ENCODE data around the gene COA5.
A peak's percentile ranks its signal among the peaks of the same experiment; 100 is the strongest.

Gene COA5

DNA sequence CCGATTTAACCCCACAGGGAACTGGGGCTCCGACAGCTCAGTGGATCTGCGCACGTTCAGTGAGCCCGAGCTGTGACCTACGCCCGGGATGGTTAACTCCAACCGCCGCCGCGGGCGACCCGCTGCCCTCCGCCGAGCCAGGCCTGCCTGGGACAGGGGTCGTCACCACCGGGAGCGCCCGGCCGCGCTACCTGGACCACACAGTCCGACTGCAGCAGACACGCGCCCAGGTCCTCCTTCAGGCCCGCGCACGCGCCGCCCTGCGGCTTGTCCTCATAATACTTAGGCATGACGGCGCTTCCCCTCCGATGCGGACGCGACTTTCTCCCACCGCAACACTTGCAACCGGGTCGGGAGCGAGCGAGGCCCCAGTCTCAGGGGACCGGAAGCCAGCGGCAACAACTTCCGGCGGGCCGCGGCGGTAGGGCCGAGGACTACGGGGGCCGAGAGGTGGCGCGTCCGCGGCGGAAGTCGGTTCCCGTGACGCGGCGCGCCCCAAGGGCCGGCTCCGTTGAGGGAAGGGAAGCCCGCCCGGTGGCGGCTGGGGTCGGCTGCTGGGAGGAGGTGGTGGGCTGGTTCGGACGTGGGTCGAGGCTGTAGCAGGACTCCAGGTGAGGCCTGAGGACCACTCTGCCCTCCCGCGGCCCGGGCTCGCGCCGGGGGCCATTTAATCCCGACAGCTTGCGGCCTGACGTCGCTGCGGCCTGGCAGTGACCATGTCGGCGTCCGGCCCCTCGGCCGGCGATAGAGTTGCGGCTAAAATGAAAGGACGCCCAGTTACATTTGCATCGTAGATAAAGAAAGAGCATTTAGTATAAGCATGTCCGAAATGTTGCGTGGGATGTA lies at the start of gene COA5, which contains the start of gene UNC50:
Gene COA5, minus strand, starts transcription at position 397 of the 846 bp plus-strand sequence. Its CDS starts 107 bp downstream, at position 290.
Gene UNC50, plus strand, starts transcription at position 474 of the 846 bp plus-strand sequence. CDS start 1,171 bp downstream, outside the sequence.
- DNase-seq: peak; percentile 91

DNA sequence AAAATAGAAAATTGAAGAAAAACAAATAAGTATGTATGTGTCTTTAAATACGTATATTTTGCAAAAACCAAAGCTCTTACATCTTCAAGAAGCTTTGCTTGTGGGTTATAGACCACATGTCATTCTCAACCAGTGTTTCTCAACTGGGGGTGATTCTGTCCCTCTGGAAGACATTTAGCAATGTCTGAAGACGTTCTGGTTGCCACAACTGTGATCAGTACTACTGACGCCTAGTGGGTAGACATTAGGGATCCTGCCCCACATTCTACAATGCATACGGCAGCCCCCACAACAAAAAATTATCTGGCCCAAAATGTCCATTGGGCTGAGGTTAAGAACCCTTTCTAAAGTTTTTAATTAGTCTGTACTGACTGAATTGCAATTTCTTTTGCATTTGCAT lies 48.5 kb upstream of the COA5 start:
- DNase-seq: no peak

- no peak for DNase-seq
These were observed 46.6 kb upstream of the COA5 start for GRCh38 chr2:98654699-98655495.

DNA sequence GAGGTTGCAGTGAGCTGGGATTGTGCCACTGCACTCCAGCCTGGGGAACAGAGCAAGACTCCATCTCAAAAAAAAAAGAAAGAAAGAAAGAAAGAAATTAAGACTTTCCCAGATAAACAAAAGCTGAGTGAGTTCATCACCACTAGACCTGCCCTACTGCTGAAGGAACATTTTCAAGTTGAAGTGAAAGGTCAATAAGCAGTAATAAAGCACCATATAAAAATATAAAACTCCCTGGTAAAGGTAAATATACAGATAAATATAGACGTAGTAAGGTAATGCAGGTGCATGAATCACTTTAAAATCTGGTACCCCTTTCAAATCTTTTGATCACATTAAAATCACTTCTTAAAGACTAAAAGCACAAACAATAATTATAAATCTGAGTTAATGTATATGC lies 42.7 kb upstream of the COA5 start:
- DNase-seq: no peak

- DNase-seq: no peak
These were observed 41.7 kb upstream of the COA5 start for GRCh38 chr2:98649992-98650375.

DNA sequence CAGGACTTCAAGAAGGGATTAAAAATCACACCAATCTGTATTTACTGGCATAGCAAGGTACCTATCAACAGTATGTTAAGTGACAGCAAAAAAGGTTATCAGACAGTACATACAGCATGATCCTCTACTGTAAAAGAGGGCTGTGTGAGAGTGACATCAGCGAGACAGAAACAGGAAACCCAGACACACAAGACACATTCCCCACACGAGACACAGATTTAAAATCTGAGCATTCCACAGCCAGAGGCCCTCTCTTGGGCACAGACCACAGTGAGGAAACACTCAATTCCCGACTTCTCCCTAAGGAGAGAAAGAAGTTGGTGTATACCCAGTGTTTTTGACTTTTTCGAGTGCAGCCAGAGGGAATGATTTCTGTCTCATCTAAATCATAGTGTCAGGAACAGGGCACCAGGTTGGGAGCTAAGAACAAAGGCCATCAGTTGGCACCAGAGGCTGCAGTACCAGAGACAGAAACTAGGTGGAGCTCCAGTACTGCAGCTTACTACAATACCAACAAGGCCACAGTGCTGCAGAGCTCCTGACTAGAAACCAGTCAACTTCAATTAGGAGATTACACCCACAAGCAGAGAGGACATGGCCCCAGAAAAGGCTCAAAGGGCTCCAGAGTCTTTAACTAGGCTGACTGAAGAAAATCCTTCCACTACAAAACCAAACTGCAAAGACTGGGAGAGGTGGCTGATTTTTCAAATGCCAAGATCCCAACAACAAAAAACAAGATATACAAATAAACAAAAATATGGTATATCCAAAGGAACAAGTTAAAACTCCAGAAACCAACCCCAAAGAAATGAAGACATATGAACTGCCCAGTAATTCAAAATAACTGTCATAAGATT lies 41.1 kb upstream of the COA5 start:
- peak; percentile 72 for DNase-seq

GRCh38 chr2:98648451-98648850 lies 40.1 kb upstream of the COA5 start:
- DNase-seq: no peak

DNA sequence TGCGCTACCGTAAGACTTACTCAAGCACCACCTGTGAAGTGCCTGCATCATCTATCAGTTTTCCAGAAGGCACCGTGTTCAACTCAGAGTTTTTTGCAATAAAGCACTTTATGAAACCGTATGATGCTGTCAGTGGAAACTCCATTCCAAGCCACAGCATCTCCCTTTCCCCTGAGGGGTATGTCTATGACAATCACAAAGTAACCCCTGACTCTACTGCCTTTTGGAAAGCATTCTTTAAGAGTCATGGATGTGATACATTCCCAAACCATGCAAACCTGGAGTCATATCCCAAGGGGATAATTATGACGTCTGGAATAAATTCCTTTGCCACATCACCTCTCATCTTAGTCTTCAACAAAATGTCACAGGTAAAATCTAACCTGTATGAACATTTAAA lies 39.3 kb upstream of the COA5 start:
- DNase-seq: no peak

DNA sequence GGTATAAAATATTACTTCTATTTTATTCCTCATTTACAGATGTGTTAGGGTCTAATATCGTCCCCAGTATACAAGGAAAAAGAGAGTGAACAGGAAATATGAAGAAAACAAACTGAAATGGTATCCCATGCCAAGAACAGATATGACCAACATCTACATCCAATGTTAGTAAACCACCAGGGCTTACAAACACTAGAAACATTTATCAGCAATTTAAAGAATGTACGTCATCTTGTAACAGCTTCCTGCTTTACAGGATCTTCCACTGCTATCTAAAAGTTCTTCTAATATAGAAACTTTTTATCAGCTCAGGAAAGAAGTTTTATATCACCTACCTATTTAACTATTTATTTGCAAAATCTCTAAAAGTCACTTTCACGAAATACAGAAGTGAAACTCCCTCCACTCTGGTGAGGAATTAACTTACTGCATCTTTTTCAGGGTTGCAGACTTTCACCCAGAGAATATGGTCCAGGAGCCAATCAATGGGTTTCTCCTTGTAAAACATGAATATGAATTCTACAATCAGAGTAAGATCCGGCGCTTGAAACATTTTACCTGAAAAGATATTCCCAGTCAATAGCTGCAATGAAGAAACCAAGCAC lies 35.3 kb upstream of the COA5 start:
- DNase-seq: no peak

- no peak for DNase-seq
These were observed 29.3 kb upstream of the COA5 start for GRCh38 chr2:98637401-98638147.

DNA sequence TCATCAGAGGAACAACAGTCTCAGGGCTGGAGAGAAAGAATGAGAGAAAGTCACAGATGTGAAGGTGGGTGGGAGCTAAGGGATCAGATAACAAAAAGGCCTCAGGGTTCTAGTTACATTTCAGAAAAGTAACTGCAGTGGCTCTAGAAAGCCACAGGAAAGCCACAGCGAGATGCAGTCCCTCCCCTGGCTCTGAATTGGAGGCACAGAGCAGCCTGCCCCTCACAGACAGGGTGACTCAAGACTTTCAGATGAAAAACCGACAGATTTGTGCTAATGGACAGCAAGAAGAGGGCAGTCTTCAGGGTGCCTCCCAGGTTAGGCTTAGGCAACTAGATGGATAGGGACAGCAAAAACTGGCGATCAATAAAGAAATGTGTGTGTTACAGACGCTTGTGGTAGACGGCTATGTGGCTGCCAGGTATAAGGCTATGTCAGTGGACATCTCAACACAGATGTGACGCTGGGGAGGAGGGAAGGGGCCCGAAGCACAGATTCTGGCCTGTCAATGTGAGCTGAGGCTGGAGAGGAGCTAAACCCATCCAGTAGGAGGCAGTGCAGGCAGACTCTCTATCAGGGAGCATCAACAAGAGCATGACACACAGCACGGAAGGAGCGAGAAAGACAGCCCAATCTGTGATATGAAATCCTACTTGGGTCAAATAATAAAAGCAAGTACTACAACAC lies 26.2 kb upstream of the COA5 start:
- peak; percentile 34 for DNase-seq

DNA sequence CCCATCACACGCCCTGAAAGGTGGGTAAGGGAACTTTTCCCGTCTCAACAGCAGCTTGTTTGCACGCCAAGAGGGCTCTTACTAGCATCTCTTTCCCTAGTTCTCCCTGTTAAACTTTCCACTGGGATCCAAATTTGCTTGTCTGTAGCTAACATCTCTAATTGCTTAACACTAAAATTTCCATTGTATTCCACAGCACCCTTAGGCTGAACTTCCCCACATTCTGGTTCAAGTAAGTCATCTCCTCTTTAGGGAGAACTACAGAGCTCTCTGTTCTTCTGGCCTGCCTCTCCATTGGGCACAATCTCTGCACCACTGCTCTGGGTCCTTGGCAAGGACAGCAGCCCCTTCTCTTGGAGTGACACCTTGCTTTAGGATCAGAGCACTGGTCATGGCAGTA lies 24.0 kb upstream of the COA5 start:
- no peak for DNase-seq

GRCh38 chr2:98623657-98624056 lies 15.3 kb upstream of the COA5 start:
- DNase-seq: no peak

DNA sequence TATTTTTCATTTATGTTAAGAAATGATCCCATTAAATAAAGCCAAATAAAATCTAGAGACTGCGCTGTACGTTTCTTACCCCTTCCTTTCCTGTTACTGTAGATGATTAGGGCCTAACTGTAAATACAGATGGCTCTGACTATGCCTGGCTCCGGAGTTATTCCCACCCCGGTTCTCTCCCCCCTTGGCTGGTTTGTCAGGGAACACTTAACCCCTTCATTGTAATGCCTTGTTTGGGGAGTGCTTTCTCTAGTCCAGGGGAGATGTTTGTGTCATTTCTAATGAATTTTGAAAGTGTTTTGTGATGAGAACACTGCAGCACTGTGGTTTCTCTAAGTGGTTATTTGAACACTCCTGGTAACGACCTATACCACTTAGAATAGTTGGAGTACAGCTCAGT lies 8.8 kb upstream of the COA5 start:
- DNase-seq: no peak

DNA sequence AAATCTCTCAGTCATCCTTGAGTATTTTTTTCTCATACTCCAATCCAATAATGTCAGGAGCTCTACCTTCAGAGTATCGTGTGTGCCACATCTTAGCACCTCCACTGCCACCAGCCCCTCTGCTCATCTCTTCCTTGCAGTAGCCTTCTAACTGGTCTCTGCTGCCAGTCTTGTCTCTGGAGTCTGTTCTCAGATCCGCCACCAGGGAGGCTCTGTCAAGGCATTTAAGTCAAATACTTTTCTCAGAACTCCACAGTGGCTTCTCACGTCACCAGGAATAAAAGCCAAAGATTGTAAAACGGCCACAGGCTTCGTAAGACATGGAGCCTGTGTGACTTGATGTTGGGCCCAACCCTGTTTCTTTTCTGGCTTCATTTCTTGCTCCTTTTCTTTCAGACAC lies 7.2 kb upstream of the COA5 start:
- DNase-seq: no peak

- DNase-seq: no peak
These were observed 5.9 kb upstream of the COA5 start for GRCh38 chr2:98614024-98614739.

- DNase-seq: no peak
These were observed 771 bp upstream of the COA5 start for GRCh38 chr2:98608962-98609604.

DNA sequence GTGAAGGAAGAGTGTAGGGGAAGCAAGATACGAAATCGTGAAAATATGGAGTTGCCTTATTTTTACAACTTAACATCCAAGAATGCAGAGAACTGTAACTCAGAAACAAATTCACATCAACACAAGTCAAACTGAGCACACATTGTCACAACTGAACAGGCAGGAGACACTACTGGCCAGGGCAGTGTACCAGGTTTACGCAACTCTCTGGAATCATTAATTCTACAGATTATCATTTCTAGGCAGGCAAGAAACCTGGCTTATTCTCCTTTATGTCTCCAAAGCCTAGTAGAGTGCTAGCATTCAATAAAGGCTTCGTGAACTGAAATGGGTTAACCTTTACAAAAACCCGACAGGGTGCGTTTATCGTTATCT lies 584 bp downstream of the COA5 start:
- DNase-seq: no peak

- no peak for DNase-seq
These were observed 1.2 kb downstream of the COA5 start for GRCh38 chr2:98607104-98607503.

DNA sequence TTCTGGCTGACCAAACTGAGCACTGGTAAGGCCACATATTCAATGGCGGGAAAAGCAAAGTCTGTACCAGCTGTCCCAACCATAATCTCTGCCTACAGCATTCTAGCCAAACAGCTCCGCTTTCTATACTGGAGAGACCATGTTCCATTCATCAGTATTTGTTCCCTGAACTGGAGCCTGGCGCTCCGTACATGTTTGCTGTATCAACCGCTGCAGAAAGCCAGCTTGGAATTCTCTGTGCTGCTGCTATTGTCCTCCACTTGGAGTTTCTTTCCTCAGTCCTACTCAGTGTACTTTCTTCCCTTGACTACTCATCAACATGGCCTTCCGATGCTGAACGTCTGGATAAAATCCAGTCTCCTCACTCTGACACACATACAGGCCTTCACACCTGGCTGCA lies 1.9 kb downstream of the COA5 start:
- no peak for DNase-seq

Data from stimulated activated CD4-positive, alpha-beta T cell treated with anti-CD3 and anti-CD28 coated beads, Interleukin-12 subunit alpha, Interleukin-12 subunit beta, amount 100 ng/mL, for 4 hours (primary cell).